RWPE1 (cell line): ENCODE measurements around the gene LACRT.

Source experiments
- CTCF ChIA-PET: fragments of 350-600 bp; sonication (Branson Sonifier 250); formaldehyde crosslinking; extraction: SDS; loops from one replicate; lab custom pipeline; 2021; lab: Yijun Ruan, JAX
- POLR2A ChIA-PET: fragments of 400-600 bp; formaldehyde crosslinking; extraction: SDS; loops from one replicate; lab custom pipeline; 2020; ENCODE audit warnings: antibody characterized with exemption; ENCODE audit not compliant: low non-redundant PET; lab: Yijun Ruan, JAX
- DNase-seq: peaks from one replicate; pipeline ENCODE4 v3.0.0; 2012; ENCODE audit warnings: low spot score
- H3K27ac ChIP-seq: fragments of 450-650 bp; 2 replicates; pipeline ENCODE4 v1.5.1; 2017
- TF ChIP-seq, protein P1 (sequence below): fragments of 450-650 bp; conservative IDR thresholded peaks from 2 replicates; pipeline ENCODE4 v1.5.1; 2017; ENCODE audit warnings: low read depth, mild to moderate bottlenecking

Gene LACRT

DNA sequence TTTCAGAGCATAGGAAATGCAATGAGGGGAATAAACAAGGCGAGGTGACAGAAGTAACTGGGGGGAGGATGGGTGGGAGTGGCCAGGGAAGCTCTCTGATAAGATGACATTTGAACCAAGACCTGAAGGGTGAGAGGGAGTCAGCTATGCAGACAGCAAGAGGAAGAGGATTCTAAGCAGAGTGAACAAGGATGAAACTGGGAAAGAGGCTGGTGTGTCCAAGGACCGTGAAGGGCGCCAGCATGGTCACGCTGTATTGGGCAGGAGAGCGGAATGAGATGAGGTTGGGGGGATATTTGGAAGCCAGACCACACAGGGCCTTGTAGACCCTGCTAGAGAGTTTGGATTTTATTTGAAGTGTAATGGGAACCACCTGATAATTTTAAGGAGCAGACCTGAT lies 35.7 kb downstream of the LACRT start:
- DNase-seq: no peak
- ChIA-PET POLR2A (no interaction called here), CTCF (interaction anchor here (0.9 kb wide), 1 partner anchor 20 kb away, joined by 3 read pairs; no protein-coding TSS in a partner anchor)
- no peak overlapping the region for H3K27ac ChIP-seq
- TF ChIP-seq, protein P1, sequence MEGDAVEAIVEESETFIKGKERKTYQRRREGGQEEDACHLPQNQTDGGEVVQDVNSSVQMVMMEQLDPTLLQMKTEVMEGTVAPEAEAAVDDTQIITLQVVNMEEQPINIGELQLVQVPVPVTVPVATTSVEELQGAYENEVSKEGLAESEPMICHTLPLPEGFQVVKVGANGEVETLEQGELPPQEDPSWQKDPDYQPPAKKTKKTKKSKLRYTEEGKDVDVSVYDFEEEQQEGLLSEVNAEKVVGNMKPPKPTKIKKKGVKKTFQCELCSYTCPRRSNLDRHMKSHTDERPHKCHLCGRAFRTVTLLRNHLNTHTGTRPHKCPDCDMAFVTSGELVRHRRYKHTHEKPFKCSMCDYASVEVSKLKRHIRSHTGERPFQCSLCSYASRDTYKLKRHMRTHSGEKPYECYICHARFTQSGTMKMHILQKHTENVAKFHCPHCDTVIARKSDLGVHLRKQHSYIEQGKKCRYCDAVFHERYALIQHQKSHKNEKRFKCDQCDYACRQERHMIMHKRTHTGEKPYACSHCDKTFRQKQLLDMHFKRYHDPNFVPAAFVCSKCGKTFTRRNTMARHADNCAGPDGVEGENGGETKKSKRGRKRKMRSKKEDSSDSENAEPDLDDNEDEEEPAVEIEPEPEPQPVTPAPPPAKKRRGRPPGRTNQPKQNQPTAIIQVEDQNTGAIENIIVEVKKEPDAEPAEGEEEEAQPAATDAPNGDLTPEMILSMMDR: no peak

GRCh38 chr12:54596526-54596946 lies 38.2 kb downstream of the LACRT start:
- TF ChIP-seq, protein P1: peak; percentile 87
- CTCF ChIA-PET: interaction anchor here (0.6 to 1.6 kb wide), 17 partner anchors 9 to 477 kb away, joined by 3 to 8 read pairs (median 3); partner anchors contain the start of gene LACRT
- DNase-seq: peak; percentile 56
- no peak overlapping the region for H3K27ac ChIP-seq
- POLR2A ChIA-PET: no interaction called here

GRCh38 chr12:54595471-54595870 lies 39.2 kb downstream of the LACRT start:
- DNase-seq: no peak
- no peak overlapping the region for H3K27ac ChIP-seq
- CTCF ChIA-PET: interaction anchor here (0.5 to 1.6 kb wide), 10 partner anchors 15 to 1123 kb away, joined by 3 to 8 read pairs (median 3); partner anchors contain the start of gene LACRT
- POLR2A ChIA-PET: no interaction called here
- TF ChIP-seq, protein P1: no peak

DNA sequence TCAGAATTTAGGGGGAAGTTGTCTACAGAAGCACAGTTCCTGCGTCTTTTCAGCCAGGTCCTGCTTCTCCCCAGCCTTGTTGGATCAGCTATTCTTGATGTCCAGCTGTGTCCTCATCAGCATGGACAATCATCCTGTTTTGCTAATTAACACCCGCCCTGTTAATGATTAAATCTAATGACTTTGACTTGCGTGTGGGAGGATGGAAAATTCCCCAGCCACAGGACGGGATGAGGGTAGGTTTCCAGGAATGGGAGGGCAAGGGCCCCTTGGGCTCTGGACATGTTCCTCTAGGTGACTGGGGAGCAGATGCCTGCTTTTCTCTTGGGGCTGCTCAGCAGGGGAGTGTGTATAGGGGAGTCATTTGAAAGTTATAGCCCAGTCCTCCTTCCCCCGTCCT lies 41.0 kb downstream of the LACRT start:
- ChIA-PET POLR2A (no interaction called here), CTCF (interaction anchor here (0.6 kb wide), 3 partner anchors 16 to 95 kb away, joined by 3 to 4 read pairs (median 3); no protein-coding TSS in a partner anchor)
- TF ChIP-seq, protein P1: no peak
- no peak overlapping the region for H3K27ac ChIP-seq
- DNase-seq: no peak

- POLR2A ChIA-PET: no interaction called here
- CTCF ChIA-PET: interaction anchor here (0.6 kb wide), 1 partner anchor 42 kb away, joined by 3 read pairs; no protein-coding TSS in a partner anchor
- DNase-seq: no peak
- no peak overlapping the region for H3K27ac ChIP-seq
- TF ChIP-seq, protein P1: no peak
Measured at GRCh38 chr12:54593135-54593534, 41.6 kb downstream of the LACRT start.

- H3K27ac ChIP-seq: no peak overlapping the region
- TF ChIP-seq, protein P1: no peak
- no peak for DNase-seq
- CTCF ChIA-PET: interaction anchor here (0.7 kb wide), 1 partner anchor 45 kb away, joined by 3 read pairs; no protein-coding TSS in a partner anchor
- POLR2A ChIA-PET: no interaction called here
Measured at GRCh38 chr12:54592316-54592715, 42.4 kb downstream of the LACRT start.
